ENCODE data around the gene SFXN3. TPM values are rescaled to one million over a fixed set of nuclear protein-coding genes. Genes with fewer than 3 reads are reported as not detected.

SFXN3 gene
- total and polyA plus RNA-seq, 2 of the 13 experiments (the other 11 are each of a cell fraction or from before 2014, with no cell fraction given): 16.8 to 71.5 TPM

GRCh38 chr10:101062232-101063049, 31.4 kb downstream of the SFXN3 start (continued):
- TF ChIP-seq BRF2 (CRISPR knock-in tag; IDR thresholded peaks at IDR 0.05) (no peak), ZNF407 (CRISPR knock-in tag; IDR thresholded peaks at IDR 0.05; ENCODE audit: not compliant biosample characterization) (peak; percentile 96), ZNF33B (CRISPR knock-in tag; IDR thresholded peaks at IDR 0.05) (no peak; the same call in 1 of the 2 replicates), E2F5 (CRISPR knock-in tag; conservative IDR thresholded peaks at IDR 0.05) (no peak; the same call in 1 of the 2 replicates), CCAR2 (optimal IDR thresholded peaks at IDR 0.05; ENCODE audit: low read depth, low read length) (no peak), ZHX2 (IDR thresholded peaks at IDR 0.05; ENCODE audit: low read depth) (0 out of 2 replicates have a peak, but pooled peaks have one; percentile 31), ZHX2 (CRISPR knock-in tag; IDR thresholded peaks at IDR 0.05; ENCODE audit: borderline replicate concordance) (no peak), ZNF292 (CRISPR knock-in tag; IDR thresholded peaks at IDR 0.05; ENCODE audit: borderline replicate concordance, low read depth) (0 out of 2 replicates have a peak, but pooled peaks have one; percentile 24), ZNF552 (CRISPR knock-in tag; IDR thresholded peaks at IDR 0.05; ENCODE audit: borderline replicate concordance) (no peak)
